A673 (cell line): Measurements from ENCODE around the gene BLACAT1.

Experiments
- CTCF ChIP-seq: fragments of 300-800, 200-600 bp; sonication (generic); conservative IDR thresholded peaks from 2 replicates; pipeline ENCODE4 v1.5.1; 2017; ENCODE audit warnings: low read depth, mild to moderate bottlenecking, antibody characterized with exemption, low read length, moderate library complexity, mixed read lengths
- EZH2 ChIP-seq: fragments of 200-600 bp; sonication (generic); IDR thresholded peaks from 2 replicates; pipeline ENCODE4 v1.6.1; 2017; ENCODE audit warnings: borderline replicate concordance, low read depth, mild to moderate bottlenecking, mixed read lengths, antibody characterized with exemption, low read length; ENCODE audit not compliant: poor library complexity, severe bottlenecking

- TF ChIP-seq CTCF (no peak), EZH2 (no peak)
Observed at GRCh38 chr1:205449254-205449749, 6.5 kb downstream of the BLACAT1 start.
